ENCODE measurements around the gene PREX1.
A peak's percentile ranks its signal among the peaks of the same experiment; 100 is the strongest.

The PREX1 gene

GRCh38 chr20:48684501-48685041, 143.2 kb downstream of the PREX1 start:
- H3K4me1 ChIP-seq, result peaks cover 7 to 68% (median 61%) of the 10 kb centered on the region in 4 donors
- no peaks in the 10 kb centered on the region for H3K9me3 ChIP-seq
- no peaks in the 10 kb centered on the region for H3K27me3 ChIP-seq
- no peak for DNase-seq
- no peak overlapping the region for H3K4me3 ChIP-seq
- H3K36me3 ChIP-seq, result peaks cover 0 to 4% (median 3%) of the 10 kb centered on the region in 3 donors
- peak overlapping the region; percentile 70 to 72 for H3K27ac ChIP-seq
- TF ChIP-seq CTCF (IDR thresholded peaks at IDR 0.05), result no peak
- intact Hi-C loops (cut with DNase I; ENCODE audit: low total_unique reads), result no loop called here

GRCh38 chr20:48683467-48684175, 144.2 kb downstream of the PREX1 start:
- Histone ChIP-seq H3K4me1 (peaks cover 7 to 68% (median 61%) of the 10 kb centered on the region in 4 donors), H3K9me3 (no peaks in the 10 kb centered on the region), H3K27me3 (no peaks in the 10 kb centered on the region), H3K4me3 (no peak overlapping the region), H3K27ac (peak overlapping the region; percentile 70 to 72), H3K36me3 (peaks cover 5 to 13% (median 12%) of the 10 kb centered on the region in 3 donors)
- no peak for DNase-seq
- intact Hi-C loops (cut with DNase I; ENCODE audit: low total_unique reads), result no loop called here
- TF ChIP-seq CTCF (IDR thresholded peaks at IDR 0.05), result no peak

- Histone ChIP-seq H3K27ac (peak overlapping the region; percentile 70 to 72), H3K9me3 (no peaks in the 10 kb centered on the region), H3K27me3 (no peaks in the 10 kb centered on the region), H3K4me1 (peaks cover 7 to 62% (median 59%) of the 10 kb centered on the region in 4 donors), H3K4me3 (no peak overlapping the region), H3K36me3 (peaks cover 5 to 22% (median 13%) of the 10 kb centered on the region in 3 donors)
- intact Hi-C loops (cut with DNase I; ENCODE audit: low total_unique reads), result no loop called here
- TF ChIP-seq CTCF (IDR thresholded peaks at IDR 0.05), result no peak
- DNase-seq, result peak; percentile 70 to 86
Measured at GRCh38 chr20:48682529-48683363, 145.1 kb downstream of the PREX1 start.

GRCh38 chr20:48681873-48682426, 145.8 kb downstream of the PREX1 start:
- intact Hi-C loops (cut with DNase I; ENCODE audit: low total_unique reads), result no loop called here
- no peak for DNase-seq

More at GRCh38 chr20:48681873-48682426, 145.8 kb downstream of the PREX1 start:
- Histone ChIP-seq H3K9me3 (no peaks in the 10 kb centered on the region), H3K27ac (peak overlapping the region; percentile 70 to 72), H3K36me3 (peaks cover 5 to 30% (median 19%) of the 10 kb centered on the region in 3 donors), H3K4me1 (peaks cover 7 to 54% (median 51%) of the 10 kb centered on the region in 4 donors), H3K27me3 (no peaks in the 10 kb centered on the region), H3K4me3 (no peak overlapping the region)
- no peak for TF ChIP-seq CTCF (IDR thresholded peaks at IDR 0.05)
